GM21786 (cell line): ENCODE results near the gene FBXL13.
"Not testable (repeated sequence)": the region's sequence is repeated elsewhere in the genome, so short reads cannot be mapped to it uniquely, and the experiment has no call there.

Source experiments
- ATAC-seq: cut with Tn5 transposase; IDR thresholded peaks from one replicate; pipeline ENCODE4 v1.9.1; 2021; ENCODE audit not compliant: unreplicated experiment

Gene FBXL13

DNA sequence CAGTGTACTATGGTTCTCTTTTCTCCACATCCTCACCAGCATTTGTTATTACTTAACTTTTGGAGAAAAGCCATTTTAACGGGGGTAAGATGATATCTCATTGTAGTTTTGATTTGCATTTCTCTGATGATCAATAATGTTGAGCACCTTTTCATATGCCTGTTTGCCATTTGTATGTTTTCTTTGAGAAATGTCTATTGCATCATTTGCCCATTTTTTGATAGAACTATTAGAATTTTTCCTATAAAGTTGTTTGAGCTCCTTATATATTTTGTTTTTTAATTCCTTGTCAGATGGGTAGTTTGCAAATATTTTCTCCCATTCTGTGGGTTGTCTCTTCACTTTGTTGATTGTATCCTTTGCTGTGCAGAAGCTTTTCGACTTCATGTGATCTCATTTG, 172.5 kb downstream of the FBXL13 start:
- not testable (repeated sequence) for ATAC-seq

DNA sequence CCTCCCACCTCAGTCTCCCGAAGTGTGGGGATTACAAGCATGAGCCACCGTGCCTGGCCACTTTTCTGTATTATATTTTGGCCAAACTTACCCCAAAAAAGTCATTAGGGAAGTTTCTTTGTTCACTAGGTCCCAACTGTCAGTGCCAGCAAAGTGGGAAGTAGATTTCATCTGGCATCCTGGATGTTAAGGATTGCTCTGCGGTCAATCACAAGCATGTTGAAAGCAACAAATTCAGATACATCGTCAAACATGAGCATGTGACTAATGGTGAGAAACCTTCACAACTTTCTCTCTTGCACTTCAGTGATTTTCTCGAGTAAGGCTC, 176.1 kb downstream of the FBXL13 start:
- no peak for ATAC-seq

DNA sequence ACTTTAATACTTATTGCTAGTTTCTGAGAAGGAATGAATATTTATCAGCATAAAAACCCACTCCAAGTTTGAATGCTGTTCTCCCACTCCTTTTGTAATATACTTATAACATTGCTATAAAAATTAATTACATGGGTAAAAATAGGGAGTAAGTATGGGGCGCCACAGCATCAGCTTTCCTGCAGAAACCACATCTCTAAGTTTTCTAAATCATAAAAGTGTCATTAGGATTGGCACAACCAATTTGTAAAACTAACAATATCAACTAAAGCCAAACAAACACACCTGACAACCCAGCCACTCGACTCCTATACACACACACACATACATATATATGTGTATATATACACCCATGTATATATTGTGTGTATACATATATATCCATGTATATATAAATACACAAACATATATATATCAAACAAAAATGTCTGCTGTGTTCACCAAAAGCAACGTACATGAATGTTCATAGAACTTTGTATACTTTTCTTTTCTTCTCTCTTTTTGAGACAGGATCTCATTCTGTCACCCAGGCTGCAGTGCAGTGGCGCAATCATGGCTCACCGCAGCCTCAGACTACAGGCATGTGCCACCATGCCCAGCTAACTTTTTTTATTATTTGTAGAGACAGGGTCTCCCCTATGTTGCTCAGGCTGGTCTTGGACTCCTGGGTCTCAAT, 176.6 kb downstream of the FBXL13 start:
- ATAC-seq, result no peak

DNA sequence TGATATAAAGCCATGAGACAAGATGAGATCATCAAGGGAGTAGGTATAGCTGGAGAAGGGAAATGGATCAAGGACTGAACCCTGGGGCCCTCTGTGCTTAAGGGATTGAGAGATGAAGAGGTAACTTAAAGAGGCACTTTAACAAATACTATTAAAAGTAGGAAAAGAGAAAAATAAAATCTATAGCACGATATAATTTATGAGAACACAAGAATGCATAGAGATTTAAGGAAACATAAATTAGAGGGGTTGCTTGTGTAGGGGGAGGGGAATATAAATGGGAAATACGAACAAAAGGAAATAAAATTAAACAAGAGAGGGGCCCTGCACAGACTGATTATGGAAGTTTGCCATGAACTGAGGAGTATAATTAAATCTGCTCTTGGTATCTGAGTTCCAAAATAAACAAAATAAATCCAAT, 177.4 kb downstream of the FBXL13 start:
- no peak for ATAC-seq

DNA sequence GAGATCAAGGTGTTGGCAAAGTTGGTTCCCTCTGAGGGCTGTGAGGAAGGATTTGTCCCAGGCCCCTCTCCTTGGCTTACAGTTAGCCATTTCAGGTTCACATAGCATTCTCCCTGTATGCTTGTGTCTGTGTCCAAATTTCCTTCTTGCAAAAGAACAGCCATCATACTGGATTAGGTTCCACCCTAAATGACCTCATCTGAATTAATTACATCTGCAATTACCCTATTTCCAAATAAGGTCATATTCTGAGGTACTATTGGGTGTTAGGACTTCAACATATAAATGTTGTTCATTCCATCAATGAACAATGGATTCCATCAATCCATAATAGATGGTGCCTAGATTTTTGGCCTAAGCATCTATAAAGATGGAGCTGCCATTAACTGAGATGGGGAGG, 178.0 kb downstream of the FBXL13 start:
- ATAC-seq, result no peak

DNA sequence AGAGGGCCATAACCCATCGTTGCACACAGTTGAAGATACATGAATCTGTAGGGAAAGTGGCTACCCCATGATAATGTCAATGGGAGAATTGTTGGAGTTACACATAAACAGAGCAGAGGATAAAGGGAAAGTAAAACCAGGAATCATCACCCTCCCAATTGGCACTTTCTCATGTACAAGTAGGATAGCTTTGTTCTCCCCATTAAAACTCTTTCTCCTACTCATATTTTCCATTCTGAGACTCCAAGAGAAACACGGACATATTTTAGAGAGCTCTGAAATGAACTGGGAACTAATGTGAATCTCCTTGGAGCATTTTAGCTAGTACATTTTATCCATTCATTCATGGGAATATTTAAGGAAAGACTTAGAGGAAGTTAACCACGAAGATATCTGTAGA, 179.0 kb downstream of the FBXL13 start:
- no peak for ATAC-seq

DNA sequence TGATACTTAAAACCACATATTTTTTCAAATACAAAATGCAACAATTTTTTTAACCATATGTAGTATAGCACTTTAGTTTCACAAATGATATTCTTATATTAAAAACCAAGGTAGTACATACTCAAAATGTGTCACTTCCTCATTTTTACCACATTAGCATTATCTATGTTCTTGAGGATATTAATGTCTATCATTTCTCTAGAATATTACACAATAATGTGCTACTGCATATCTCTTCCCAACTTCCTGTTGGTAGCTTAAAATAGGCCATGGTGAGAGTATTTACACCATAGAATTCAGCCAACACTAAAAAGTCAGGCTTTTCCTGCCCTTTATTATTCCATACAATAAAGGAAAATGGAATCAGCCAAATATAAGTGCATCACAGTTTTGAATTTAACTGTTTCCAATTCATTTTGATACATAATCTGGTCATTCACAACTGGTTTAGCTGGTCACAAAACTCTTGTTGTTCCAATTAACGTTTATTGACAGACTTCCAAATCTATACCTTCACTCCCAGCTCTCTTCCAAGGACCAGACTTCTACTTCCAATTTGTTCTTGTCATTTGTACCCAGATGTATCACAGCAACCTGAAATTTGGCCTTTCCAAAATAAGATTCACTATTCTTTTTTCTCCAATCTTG, 181.8 kb downstream of the FBXL13 start:
- no peak for ATAC-seq

DNA sequence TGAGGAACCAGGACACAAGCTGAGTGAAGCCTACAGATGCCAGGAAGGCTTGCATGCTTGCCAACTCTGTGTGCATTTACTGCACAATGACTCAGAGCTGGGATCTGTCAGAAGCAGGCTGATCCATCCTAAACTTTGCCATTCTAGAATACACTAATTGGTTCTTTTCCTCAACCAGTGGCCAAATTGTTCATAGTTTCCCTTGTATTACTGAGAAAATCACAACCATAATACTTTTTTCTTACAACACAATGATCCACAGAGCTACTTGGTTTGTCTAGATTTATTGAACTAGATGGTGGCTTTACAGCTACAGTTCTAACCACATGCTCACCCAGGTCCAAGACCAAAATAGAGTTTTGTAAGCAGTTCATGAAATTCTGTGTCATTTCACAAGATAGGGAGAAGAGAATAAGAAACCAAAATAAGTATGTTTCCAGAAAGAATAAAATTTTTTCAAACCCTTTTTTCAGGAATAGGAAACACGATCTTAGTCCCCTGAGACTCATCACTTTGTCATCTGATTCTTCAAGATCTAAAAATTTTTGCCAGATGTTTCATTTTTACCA, 182.8 kb downstream of the FBXL13 start:
- no peak for ATAC-seq

DNA sequence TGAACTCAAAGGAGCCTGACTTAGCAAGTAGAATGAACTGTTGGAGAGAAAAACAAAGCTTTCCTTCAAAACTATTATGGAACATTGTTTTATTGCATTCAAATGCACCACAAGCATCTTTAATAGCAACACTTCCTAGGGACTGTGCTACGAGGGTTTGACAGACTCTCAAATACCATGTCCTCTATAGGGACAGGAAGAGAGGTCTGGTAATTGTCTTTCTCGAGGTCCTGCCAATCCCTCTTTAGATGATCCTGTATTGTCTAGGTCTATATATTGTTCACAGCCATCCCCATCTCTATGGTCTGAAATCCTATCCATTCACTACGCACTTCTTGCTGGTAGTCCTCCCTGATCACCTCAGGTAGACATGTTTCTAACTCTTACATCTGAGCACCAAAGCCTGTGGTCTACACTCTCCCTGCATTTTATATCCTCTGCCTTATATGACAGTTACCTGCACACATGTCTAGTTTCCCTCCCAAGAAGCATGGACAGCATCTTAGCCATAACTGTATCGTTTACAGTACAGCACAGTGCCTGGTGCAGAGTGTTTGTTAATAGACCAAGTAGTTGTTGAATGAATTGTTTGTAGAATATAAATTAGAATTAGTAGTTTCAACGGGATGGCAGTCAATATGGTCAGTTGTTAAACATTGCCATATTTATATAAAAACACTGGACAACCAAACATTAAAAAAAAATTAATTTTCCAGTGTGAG, 183.5 kb downstream of the FBXL13 start:
- no peak for ATAC-seq

DNA sequence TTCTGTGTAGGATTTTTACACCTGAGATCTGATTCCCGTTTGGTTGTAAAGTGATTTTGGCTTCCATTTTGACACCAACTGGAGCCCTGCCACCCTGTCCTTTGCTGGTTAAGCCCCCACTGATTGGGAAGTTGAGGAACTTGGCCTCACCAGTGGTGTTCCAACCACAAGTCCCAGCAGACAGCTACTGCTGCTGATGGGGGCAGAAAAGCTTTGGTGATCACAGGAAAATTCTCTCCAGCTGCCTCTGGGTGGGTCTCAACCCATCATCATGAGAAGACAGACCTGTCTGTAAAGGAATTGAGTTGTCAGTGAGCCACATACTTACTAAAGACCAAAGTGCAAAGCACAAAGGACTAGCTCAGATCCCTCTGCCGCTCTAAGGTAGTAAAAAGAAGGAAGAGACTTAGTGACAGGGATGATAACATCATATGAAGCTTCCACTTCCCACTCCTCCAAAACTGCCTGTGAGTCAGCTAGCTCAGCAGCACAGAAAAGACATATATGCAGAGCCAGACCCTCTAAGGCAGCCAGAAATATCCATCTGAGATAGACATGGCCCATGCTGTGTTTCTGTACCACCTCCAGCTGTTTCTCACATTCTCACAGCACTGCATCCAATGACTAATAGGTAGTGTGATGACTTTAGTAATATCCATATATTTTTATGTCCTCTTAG, 184.2 kb downstream of the FBXL13 start:
- ATAC-seq, result no peak

DNA sequence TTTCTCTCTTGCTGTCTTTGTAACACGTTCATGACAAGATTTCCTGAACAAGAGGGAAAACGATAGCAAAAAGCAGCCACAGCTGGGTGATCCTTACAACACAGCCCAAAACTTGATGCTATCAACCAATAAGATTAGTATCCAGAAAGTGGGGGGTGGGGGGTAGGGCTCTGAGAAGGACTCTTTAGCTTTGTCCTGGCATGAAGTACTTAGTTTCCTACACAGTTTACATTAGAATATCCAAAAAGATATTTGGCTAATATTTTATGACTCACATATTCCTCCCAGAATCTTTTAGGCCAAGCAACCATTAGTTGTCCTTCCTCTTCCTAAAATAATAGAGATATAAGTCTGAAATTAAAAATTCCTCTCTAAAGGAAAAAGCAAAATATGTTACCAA, 184.7 kb downstream of the FBXL13 start:
- no peak for ATAC-seq

DNA sequence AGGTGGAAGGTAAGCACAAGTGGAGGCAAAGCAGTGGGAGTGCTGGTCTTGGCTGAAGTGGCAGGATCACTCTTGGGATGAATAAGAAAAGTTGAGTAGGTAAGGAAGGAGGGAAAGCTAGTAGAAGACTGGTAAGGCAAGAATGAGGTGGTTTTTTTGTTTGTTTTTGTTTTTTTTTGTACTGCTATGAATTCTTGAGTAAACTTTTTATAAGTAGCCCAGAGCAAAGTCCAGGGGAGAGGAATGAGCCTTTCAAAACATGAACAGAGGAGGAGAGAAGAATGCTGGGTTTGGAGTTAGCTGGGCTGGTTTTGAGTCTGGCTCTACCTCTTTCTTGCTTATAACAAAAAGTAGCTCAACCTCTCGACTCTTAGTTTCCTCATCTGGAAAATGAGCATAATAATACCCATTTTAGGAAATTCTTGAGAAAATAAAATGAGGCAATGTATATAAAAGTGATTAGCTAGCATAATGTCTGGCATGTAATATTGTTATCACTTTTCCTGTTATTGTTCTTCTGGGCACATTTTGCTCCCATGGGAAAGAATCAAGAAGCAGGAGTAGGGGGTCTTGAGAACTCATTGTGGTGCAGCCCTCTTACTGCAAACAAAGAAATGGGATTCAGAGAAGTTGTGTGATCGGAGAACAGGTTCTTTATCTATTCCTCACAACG, 185.9 kb downstream of the FBXL13 start:
- no peak for ATAC-seq

DNA sequence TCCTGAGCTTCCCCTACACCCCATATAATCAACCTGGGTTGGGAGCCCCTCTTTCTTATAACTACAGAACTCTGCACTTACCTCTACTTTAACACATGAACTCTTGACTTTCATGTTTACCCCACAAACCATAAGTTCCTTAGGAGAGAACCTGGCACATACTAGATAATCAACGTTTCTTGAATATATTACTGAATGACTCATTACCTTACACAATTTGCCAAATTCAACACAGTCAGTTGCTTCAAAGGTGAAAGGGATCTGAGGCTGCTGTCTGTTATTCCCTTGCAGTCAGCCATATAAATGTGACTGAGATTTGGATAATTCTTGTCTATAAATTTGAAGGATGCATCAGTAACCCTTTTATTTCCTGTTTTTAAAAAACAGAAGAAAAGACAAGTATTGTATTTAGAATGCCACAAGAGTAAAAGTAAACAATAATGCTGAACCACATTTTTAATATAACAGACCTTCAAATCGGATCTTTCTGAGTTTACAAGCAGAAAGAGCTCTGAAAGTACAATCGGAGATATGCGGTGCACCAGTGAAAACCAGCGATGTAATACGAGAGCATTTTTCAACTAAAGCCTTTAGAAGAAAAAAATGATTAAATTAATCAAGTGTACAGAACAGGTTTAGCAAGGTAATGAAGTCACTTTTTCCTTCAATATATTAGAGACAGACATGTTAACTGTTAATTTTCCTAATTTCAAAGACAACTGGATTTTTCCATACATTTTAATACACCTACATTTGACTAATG, 191.3 kb downstream of the FBXL13 start:
- ATAC-seq, result no peak

DNA sequence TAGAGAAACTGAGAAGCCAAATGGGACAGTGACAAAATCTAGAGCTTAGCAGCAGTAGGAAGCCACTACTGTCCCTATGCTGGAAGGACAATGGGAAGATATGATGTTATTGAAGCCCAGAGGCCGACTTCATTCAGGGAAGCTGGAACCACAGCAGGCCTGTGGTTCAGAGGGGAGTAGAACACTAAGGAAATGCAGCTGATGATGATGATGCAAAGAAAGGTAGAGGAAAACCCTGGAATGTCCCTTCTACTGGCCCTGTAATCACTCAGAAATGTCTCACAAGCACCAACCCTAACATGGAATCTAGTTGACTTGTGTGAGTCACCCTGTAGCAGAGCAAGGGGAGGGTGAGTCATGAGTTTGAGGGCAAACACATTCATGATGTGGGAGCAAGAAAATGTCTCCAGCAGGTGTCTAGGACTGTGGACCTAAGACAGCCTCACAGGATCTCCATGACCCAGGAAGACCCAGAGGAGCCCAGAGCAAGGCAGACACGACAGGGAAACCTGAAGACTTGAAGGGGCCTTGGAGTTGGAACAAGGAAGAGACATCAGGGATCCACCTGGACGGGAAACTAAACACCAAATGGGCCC, 198.8 kb downstream of the FBXL13 start:
- ATAC-seq, result no peak

DNA sequence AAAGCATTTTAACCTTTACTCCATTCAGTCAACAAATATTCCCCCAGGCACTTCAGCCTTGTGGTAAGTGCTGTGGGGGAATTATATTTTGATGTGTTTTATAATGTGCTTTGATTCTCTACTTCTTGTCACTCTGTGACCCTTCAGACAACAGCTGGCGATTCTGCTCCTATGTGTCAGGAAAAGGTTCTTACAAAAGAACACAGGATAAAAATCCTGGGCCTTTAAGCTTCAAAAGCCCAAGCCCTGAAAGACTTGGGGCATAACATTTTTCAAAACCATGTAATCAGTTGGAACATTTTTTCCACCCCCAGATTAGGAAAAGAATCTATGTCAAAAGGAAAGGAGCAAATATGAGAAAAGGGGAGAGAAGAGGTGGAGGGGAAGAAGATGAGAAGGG, 199.6 kb downstream of the FBXL13 start:
- no peak for ATAC-seq

DNA sequence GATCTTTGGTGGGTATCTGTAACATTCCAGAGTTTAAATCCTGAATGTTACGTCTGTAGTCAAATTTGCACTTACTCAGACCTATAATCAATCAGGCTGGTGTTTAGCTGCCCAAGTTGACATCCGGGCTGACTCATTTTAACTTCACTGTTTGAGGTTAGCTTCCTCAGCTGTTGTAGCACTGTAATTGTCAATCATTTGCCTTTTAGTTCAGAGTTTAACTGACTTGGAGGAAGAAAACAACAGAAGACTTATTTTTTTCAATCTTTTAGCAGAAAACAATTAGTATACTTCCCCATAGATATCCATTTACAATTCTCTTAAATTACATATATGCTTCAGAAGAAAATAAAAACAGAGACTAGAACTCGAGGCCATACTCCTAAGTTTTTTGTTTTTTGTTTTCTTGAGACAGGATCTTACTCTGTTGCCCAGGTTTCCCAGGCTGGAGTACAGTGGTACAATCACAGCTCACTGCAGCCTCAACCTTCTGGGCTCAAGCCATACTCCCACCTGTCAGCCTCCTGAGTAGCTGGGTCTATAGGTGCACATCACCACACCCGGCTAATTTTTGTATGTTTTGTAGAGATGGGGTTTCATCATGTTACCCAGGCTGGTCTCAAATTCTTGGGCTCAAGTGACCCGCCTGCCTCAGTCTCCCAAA, 200.3 kb downstream of the FBXL13 start:
- peak; percentile 99 for ATAC-seq

DNA sequence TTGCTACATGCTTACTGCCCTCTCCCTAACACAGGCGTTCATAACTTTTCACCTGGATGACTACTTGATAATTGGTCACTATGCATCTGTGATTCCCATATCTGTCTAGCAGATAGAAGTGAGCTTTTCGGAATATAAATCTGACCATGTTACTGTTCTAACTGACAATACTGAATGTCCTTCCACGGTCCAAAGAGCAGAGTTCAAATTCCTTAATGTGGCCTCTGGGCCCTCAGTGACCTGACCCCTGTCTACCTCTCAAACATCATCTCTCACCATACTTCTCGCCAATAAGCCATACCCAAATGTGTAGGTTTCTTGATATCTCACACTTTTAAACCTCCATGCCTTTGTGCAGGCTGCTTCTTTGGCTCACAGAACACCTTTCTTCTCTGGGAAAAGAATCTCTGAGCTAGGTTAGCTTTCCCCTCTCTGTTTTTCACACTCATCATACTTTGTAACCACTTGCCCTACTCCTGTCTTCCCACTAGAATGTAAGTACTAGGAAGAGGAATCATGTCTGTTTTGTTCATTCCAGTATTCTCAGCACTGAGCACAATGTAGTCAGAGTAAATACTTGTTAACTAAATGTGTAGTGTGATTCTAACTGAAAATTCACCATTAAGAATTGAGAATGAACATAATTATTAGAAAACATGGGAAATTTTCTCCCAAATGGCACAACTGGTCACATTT, 201.0 kb downstream of the FBXL13 start:
- ATAC-seq, result peak; percentile 14

DNA sequence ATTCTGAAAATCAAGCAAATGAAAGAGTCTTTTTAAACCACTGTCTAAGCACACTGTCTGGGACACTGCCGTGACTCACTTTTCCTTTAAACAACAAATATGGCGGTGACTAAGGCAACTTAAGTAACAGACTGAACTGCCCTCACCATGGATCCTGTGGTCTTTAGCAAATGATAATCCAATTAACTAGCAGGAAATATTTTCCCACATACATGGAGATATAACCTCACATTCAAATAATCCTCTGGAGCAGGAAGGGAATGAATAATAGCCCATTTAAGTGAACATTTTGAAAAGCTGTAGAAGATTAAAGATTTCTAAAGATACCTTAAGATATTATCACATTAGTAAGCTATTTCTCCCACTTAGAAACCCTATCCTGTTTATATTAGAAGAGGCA, 202.1 kb downstream of the FBXL13 start:
- no peak for ATAC-seq

DNA sequence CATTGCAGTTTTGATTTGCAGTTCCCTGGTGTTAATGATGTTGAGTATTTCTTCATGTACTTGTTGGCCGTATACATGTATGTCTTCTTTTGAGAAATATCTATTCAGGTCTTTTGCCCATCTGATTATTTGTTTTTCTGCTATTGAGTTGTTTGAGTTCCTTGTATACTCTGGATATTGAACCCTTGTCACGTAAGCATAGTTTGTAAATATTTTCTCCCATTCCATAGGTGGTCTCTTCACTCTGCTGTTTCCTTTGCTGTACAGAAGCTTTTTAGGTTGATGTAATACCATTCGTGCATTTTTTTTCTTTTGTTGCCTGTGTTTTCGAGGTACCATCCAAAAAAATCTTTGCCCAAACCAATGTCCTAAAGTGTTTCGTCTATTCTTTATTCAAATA, 205.4 kb downstream of the FBXL13 start:
- ATAC-seq, result no peak
